HG03039 (cell line): ENCODE data around the gene IGFALS.

ENCODE experiments used
- ATAC-seq: cut with Tn5 transposase; IDR thresholded peaks from one replicate; pipeline ENCODE4 v1.9.1; 2021; ENCODE audit warnings: mild to moderate bottlenecking, moderate library complexity; ENCODE audit not compliant: unreplicated experiment

The IGFALS gene

GRCh38 chr16:1746693-1747195 is 46.8 kb downstream of the IGFALS start:
- no peak for ATAC-seq

- ATAC-seq: no peak
Observed at GRCh38 chr16:1745900-1746692, 47.4 kb downstream of the IGFALS start.

GRCh38 chr16:1745181-1745899 is 48.2 kb downstream of the IGFALS start:
- ATAC-seq: no peak

GRCh38 chr16:1744338-1744840 is 49.1 kb downstream of the IGFALS start:
- no peak for ATAC-seq

GRCh38 chr16:1743376-1744337 is 49.8 kb downstream of the IGFALS start:
- ATAC-seq: no peak

- ATAC-seq: no peak
Observed at GRCh38 chr16:1741553-1742165, 51.8 kb downstream of the IGFALS start.

- ATAC-seq: no peak
Observed at GRCh38 chr16:1740781-1741490, 52.6 kb downstream of the IGFALS start.
